HG03469 (cell line): ENCODE measurements around the gene MNAT1.
"Not testable (repeated sequence)": the region's sequence is repeated elsewhere in the genome, so short reads cannot be mapped to it uniquely, and the experiment has no call there.

Experiments
- ATAC-seq: cut with Tn5 transposase; IDR thresholded peaks from one replicate; pipeline ENCODE4 v1.9.1; 2021; ENCODE audit warnings: mild to moderate bottlenecking, moderate library complexity, moderate number of reproducible peaks; ENCODE audit not compliant: unreplicated experiment

The MNAT1 gene

DNA sequence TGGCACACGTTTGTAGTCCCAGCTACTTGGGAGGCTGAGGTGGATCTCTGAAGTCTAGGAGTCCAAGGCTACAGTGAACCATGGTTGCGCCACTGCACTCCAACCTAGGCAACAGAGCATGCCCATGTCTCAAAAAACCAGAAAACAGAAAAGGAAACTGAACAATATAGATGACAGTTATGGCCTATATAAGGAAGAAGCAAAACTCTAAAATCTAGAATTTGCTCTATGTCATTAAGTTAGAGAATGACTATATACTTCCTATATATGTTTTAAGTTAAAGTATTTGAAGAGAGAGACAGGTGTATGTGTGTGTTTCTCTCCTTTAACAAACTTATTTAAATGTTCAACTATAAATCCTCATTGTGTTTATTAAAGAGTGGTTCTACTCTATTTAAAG lies 65.8 kb downstream of the MNAT1 start:
- ATAC-seq: no peak

GRCh38 chr14:60803871-60804270 lies 69.3 kb downstream of the MNAT1 start:
- ATAC-seq: no peak

- no peak for ATAC-seq
Observed at GRCh38 chr14:60805841-60806430, 71.4 kb downstream of the MNAT1 start.

DNA sequence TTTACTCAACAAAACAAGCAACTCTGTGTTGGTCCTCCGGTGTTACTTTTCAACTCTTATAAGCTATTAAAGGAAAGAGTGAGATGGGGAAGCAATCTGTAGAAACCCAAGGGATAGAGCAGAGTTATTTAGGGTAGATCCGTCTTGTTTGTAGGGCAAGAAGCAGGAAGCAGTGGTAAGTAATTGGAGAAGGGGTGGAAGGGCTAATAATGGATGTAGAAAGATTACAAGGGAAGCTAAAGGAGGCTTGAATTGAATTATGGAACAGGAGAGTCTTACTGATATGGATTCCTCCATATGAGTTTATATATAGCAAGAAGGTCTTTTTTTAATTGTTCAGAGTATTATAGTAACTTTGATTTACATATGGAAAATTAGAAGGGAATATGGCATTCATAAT lies 72.7 kb downstream of the MNAT1 start:
- ATAC-seq: no peak

DNA sequence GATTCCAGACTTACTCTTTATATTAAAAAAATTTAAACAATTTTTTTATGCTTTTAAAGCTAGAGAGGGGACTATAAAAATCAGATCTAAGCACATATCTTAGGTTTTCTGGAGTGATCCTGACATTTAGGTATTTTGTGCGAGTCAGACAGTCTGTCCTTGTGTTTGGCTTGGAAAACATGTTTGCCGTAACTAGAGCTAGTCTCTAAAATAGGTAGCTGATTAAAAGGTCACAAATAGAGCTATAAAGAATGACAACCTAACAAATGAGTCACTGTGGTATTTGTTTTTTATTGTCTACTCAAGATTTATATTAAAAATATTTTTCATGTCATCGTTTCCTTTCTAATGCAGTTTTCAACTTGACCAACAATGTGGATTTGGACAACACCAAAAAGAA lies 73.4 kb downstream of the MNAT1 start:
- ATAC-seq: no peak

DNA sequence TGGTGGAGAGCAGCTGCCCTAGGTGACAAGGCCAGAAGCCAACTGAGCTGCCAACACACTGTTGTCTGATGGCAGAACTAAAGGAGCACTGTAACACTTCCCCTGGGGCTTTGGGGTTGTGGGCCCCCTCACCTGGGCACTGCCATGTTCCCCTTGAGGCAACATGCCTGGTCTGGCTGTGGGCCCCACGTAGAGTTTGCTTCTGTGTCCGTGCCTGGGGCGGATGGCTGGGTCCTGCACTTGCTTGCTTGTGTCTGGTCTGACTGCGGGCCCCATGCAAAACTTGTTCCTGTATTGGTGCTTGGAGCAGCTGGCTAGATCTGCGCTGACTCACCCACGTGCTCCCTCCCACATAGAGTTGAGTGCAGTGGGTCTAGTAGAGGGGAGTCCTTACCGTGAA lies 78.4 kb downstream of the MNAT1 start:
- no peak for ATAC-seq

DNA sequence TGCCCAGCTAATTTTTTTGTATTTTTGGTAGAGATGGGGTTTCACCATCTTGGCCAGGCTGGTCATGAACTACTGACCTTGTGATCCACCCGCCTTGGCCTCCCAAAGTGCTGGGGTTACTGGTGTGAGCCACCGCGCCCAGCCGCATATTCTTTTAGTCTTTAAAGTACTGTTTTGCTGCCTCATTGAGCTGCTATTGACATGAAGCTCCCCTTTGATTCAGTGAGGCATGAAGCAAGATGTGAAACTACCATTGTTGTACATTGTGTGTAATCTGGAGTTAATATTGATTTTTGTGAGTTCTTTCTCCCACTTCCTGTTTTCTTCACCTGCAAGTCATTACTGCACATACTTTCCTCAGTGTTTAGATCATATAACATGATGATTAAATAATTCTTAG lies 80.8 kb downstream of the MNAT1 start:
- ATAC-seq: peak; percentile 96

DNA sequence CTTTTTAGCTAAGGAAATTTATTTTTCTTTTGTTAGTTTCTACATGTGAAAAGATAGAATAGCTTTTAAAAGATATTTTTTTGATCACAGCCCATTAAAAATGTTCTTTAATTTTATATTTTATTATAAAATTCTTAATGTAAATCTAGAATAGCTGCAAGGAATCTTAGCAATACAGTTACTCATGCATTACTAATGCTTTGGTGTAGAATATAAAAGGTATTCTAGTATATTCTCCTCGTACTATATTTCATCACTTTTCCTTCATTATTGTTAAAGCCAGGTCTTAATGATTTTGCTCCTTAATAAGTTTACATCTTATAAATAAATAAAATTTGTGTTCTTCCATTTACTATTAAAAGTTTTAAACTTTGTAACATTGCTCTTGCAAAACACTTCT lies 82.6 kb downstream of the MNAT1 start:
- no peak for ATAC-seq

GRCh38 chr14:60819575-60819974 lies 85.0 kb downstream of the MNAT1 start:
- no peak for ATAC-seq

- no peak for ATAC-seq
Observed at GRCh38 chr14:60838601-60839000, 104.0 kb downstream of the MNAT1 start.

GRCh38 chr14:60839057-60839456 lies 104.5 kb downstream of the MNAT1 start:
- no peak for ATAC-seq

GRCh38 chr14:60839657-60840056 lies 105.1 kb downstream of the MNAT1 start:
- ATAC-seq: no peak

DNA sequence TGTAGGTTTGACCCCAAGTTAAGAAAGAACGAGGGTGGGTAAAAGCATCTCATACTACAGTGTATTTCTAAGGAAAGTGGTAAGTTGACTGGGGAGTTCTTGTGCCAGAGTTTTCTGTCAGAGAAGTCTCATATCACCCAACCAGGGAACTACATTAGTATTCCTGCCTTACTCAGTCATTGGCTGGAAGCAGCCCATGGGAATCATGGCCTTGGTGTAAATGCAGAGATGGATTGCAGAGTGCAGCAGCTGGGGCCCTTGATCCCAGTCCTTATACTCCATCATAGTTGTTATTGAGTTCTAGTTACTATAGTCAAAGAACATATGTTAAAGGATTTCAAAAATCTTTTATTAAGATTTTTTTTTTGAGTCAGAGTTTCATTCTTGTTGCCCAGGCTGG lies 105.8 kb downstream of the MNAT1 start:
- no peak for ATAC-seq

- peak; percentile 97 for ATAC-seq
Observed at GRCh38 chr14:60845523-60845922, 111.0 kb downstream of the MNAT1 start.

GRCh38 chr14:60848066-60848465 lies 113.5 kb downstream of the MNAT1 start:
- ATAC-seq: no peak

DNA sequence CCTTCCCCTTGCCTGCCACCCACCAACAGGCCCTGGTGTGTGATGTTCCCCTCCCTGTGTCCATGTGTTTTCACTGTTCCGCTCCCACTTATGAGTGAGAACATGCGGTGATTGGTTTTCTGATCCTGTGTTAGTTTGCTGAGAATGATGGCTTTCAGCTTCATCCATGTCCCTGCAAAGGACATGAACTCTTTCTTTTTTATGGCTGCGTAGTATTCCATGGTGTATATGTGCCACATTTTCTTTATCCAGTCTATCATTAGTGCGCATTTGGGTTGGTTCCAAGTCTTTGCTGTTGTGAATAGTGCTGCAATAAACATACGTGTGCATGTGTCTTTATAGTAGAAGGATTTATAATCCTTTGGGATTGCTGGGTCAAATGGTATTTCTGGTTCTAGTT lies 117.1 kb downstream of the MNAT1 start:
- not testable (repeated sequence) for ATAC-seq

DNA sequence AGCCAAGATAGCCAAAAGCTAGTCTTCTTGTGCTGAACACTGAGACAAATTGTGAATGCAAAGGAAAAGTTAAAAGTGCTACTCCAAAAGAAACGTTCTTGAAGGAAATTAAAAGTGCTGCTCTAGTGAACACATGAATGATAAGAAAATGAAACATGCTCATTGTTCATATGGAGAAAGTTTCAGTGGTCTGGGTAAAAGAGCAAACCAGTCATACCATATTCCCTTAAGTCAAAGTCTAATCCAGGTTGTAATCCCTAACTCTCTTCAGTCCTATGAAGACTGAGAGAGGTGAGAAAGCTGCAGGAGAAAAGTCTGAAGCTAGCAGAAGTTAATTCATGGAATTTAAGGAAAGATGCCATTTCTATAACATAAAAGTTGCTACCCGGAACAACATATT lies 121.5 kb downstream of the MNAT1 start:
- ATAC-seq: no peak

DNA sequence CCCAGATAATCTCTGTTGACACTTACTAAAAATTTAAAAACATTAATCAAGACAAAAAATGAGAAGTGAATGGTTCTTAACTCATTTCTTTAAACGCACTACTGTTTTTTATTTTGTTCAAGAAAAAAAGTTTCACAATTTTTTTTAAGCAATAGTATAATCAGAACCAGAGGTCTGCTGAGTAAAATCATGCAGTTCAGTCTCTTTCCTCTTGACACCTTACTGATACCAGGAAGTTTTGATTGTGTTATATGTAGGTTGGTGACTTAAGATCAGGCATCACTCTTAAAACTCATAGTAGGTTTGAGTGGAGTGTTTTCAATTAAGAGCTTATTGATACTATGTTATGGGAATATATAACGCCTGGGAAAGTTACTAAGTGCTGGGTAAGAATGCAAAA lies 125.0 kb downstream of the MNAT1 start:
- ATAC-seq: no peak

DNA sequence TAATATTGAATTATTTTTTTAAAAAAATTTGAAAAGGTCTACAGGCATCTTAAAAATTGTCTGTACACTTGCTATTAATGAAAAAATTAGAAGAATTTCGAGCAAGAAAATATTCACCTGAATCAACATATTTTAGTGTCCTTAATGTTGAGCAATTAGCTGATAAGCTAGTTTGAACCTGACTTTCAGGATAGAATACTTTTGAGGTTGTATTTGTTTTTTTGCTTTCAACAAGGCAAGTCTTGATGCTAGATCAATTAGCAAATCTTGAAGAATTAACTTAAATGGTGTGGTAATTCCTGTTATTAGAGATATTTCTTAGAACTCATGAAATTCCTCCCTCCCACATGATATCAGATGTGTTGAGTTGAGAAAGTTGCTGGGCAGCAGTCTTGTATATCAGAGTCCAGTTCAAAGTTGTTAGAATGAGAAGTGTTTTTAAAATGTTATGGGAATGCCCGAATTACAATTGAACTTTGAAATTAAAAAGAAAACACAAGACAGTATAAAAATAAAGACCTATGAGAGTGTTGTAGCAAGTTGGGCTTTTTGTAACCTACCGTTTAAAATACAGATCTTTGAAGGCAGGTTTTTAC lies 127.1 kb downstream of the MNAT1 start:
- no peak for ATAC-seq

- no peak for ATAC-seq
Observed at GRCh38 chr14:60862283-60862682, 127.7 kb downstream of the MNAT1 start.

- no peak for ATAC-seq
Observed at GRCh38 chr14:60863249-60863648, 128.7 kb downstream of the MNAT1 start.

DNA sequence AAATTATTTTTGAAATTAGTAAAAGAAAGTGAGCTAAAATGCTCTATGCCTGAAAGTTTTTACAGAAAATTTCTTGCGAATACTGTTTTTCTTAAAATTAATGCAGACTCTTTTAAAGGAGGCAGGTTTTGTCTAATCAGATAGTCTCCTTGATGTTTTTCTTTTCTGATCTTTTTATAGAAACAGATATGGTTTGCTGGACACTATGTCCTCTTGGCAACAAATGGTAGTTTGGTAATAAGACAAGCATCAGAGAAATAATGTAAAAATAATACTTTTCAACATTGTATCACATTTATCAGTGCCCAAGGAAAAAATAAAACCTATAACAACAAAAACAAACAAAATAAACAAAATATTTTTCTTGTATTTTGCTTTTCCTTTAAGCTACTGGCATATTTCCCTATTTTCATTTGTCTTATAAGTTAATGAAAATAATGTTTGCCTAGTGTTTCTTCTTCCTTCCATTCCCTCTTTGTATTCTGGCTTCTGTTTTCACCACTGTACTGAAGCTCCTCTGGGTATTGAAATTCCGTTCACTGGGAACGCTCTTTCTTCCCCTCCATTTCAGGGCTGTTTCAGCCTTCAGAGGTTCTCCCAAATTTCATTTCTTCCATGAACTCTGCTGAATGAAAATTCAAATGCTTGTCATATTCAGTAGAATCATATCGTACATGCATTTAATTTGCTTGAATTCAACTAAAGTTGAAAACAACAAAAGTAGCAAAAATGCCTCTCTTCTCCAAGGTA lies 131.0 kb downstream of the MNAT1 start:
- ATAC-seq: no peak
